IPS-18a (cell line): ENCODE data around the gene POLH.
"Not testable (repeated sequence)": the region's sequence is repeated elsewhere in the genome, so short reads cannot be mapped to it uniquely, and the experiment has no call there.

Source experiments
- H3K27ac ChIP-seq: one replicate; pipeline ENCODE4 v1.5.1; 2013; ENCODE audit warnings: low read length
- H3K27me3 ChIP-seq: one replicate; pipeline ENCODE4 v1.6.1; 2013; ENCODE audit warnings: mild to moderate bottlenecking, low read length; ENCODE audit not compliant: control insufficient read depth, insufficient read depth
- H3K36me3 ChIP-seq: one replicate; pipeline ENCODE4 v1.6.1; 2013; ENCODE audit warnings: low read depth, low read length; ENCODE audit not compliant: control insufficient read depth
- H3K4me1 ChIP-seq: one replicate; pipeline ENCODE4 v1.6.1; 2013; ENCODE audit warnings: low read depth, low read length; ENCODE audit not compliant: control insufficient read depth
- H3K4me3 ChIP-seq: one replicate; pipeline ENCODE4 v1.5.1; 2013; ENCODE audit warnings: low read length
- H3K9ac ChIP-seq: one replicate; pipeline ENCODE4 v1.6.1; 2013; ENCODE audit warnings: mild to moderate bottlenecking, low read length, moderate library complexity
- H3K9me3 ChIP-seq: one replicate; pipeline ENCODE4 v1.6.1; 2013; ENCODE audit warnings: low read depth, low read length; ENCODE audit not compliant: control insufficient read depth

POLH gene

GRCh38 chr6:43575772-43576551 is at the start of gene POLH, which contains the start of gene XPO5:
POLH (plus strand) TSS chr6:43576185; CDS start chr6:43582320, 6,135 bp downstream.
XPO5 (minus strand) TSS chr6:43576038; CDS start chr6:43575864, 174 bp downstream.
- H3K36me3 ChIP-seq: peaks cover 23% of the 10 kb centered on the region
- H3K27me3 ChIP-seq: no peaks in the 10 kb centered on the region
- H3K27ac ChIP-seq: peak within 1 kb of the TSS; percentile 46
- no peaks in the 10 kb centered on the region for H3K4me1 ChIP-seq
- no peaks in the 10 kb centered on the region for H3K9me3 ChIP-seq
- H3K4me3 ChIP-seq: peak within 1 kb of the TSS; percentile 94
- peak within 1 kb of the TSS; percentile 88 for H3K9ac ChIP-seq

GRCh38 chr6:43532201-43532600 is 43.8 kb upstream of the POLH start:
- no peak overlapping the region for H3K9ac ChIP-seq
- no peak overlapping the region for H3K4me3 ChIP-seq
- no peak overlapping the region for H3K27ac ChIP-seq
- H3K9me3 ChIP-seq: no peaks in the 10 kb centered on the region
- peaks cover 70% of the 10 kb centered on the region for H3K36me3 ChIP-seq
- H3K4me1 ChIP-seq: no peaks in the 10 kb centered on the region
- H3K27me3 ChIP-seq: no peaks in the 10 kb centered on the region

- H3K9me3 ChIP-seq, H3K27ac ChIP-seq, H3K4me3 ChIP-seq, H3K4me1 ChIP-seq, H3K9ac ChIP-seq, H3K27me3 ChIP-seq: not testable (repeated sequence)
- peaks cover 50% of the 10 kb centered on the region for H3K36me3 ChIP-seq
Measured at GRCh38 chr6:43538986-43539385, 37.0 kb upstream of the POLH start.

- not testable (repeated sequence) for H3K9me3 ChIP-seq, H3K4me1 ChIP-seq, H3K27me3 ChIP-seq, H3K9ac ChIP-seq, H3K27ac ChIP-seq, H3K4me3 ChIP-seq
- peaks cover 50% of the 10 kb centered on the region for H3K36me3 ChIP-seq
Measured at GRCh38 chr6:43539409-43539808, 36.6 kb upstream of the POLH start.

- H3K4me3 ChIP-seq: no peak overlapping the region
- H3K9ac ChIP-seq: no peak overlapping the region
- no peak overlapping the region for H3K27ac ChIP-seq
- H3K36me3 ChIP-seq: peaks cover 58% of the 10 kb centered on the region
- H3K4me1 ChIP-seq: no peaks in the 10 kb centered on the region
- no peaks in the 10 kb centered on the region for H3K9me3 ChIP-seq
- no peaks in the 10 kb centered on the region for H3K27me3 ChIP-seq
Measured at GRCh38 chr6:43540507-43540906, 35.5 kb upstream of the POLH start.

GRCh38 chr6:43541774-43542471 is 34.1 kb upstream of the POLH start:
- Histone ChIP-seq H3K9me3 (no peaks in the 10 kb centered on the region), H3K36me3 (peaks cover 69% of the 10 kb centered on the region), H3K4me3 (no peak overlapping the region), H3K27me3 (no peaks in the 10 kb centered on the region), H3K9ac (no peak overlapping the region), H3K27ac (no peak overlapping the region), H3K4me1 (no peaks in the 10 kb centered on the region)

GRCh38 chr6:43544461-43544860 is 31.5 kb upstream of the POLH start:
- Histone ChIP-seq H3K27ac (no peak overlapping the region), H3K36me3 (peaks cover 78% of the 10 kb centered on the region), H3K9me3 (no peaks in the 10 kb centered on the region), H3K27me3 (no peaks in the 10 kb centered on the region), H3K4me3 (no peak overlapping the region), H3K4me1 (no peaks in the 10 kb centered on the region), H3K9ac (no peak overlapping the region)

- H3K9ac ChIP-seq: no peak overlapping the region
- no peak overlapping the region for H3K4me3 ChIP-seq
- H3K4me1 ChIP-seq: no peaks in the 10 kb centered on the region
- H3K27me3 ChIP-seq: no peaks in the 10 kb centered on the region
- H3K36me3 ChIP-seq: peaks cover 92% of the 10 kb centered on the region
- H3K9me3 ChIP-seq: no peaks in the 10 kb centered on the region
- no peak overlapping the region for H3K27ac ChIP-seq
Measured at GRCh38 chr6:43547222-43547621, 28.8 kb upstream of the POLH start.

GRCh38 chr6:43557620-43558019 is 18.4 kb upstream of the POLH start:
- H3K27me3 ChIP-seq, H3K27ac ChIP-seq, H3K9ac ChIP-seq, H3K4me1 ChIP-seq, H3K4me3 ChIP-seq, H3K9me3 ChIP-seq: not testable (repeated sequence)
- peaks cover 95% of the 10 kb centered on the region for H3K36me3 ChIP-seq

- H3K27me3 ChIP-seq: no peaks in the 10 kb centered on the region
- no peaks in the 10 kb centered on the region for H3K4me1 ChIP-seq
- H3K4me3 ChIP-seq: no peak overlapping the region
- no peak overlapping the region for H3K9ac ChIP-seq
- H3K27ac ChIP-seq: no peak overlapping the region
- H3K36me3 ChIP-seq: peaks cover 96% of the 10 kb centered on the region
- H3K9me3 ChIP-seq: no peaks in the 10 kb centered on the region
Measured at GRCh38 chr6:43559328-43559727, 16.7 kb upstream of the POLH start.

- Histone ChIP-seq H3K4me1 (no peaks in the 10 kb centered on the region), H3K9ac (no peak overlapping the region), H3K27me3 (no peaks in the 10 kb centered on the region), H3K9me3 (no peaks in the 10 kb centered on the region), H3K4me3 (no peak overlapping the region), H3K27ac (no peak overlapping the region), H3K36me3 (peaks cover 67% of the 10 kb centered on the region)
Measured at GRCh38 chr6:43570876-43571441, 5.0 kb upstream of the POLH start.
